Ovary (tissue), 3 donors: ENCODE results near the gene GUCY1A2.

Source experiments
- CTCF ChIP-seq, 3 donors: fragments of 450-650 bp in 2 of 3; fragments of 200-600 bp in 1 of 3; IDR thresholded peaks; one replicate each; pipeline versions ENCODE4 v1.5.1 to v1.8.0; 2016 to 2022; ENCODE audit warnings: antibody characterized with exemption in 3 of 3, mild to moderate bottlenecking in 1 of 3
- POLR2A ChIP-seq: fragments of 450-650 bp; IDR thresholded peaks from one replicate; pipeline ENCODE4 v1.6.1; 2017; ENCODE audit warnings: antibody characterized with exemption, mild to moderate bottlenecking, moderate library complexity
- donor health status: DM: no; HTN: no; CAD: no.

GRCh38 chr11:106770489-106771085 is 247.7 kb downstream of the GUCY1A2 start:
- no peak for TF ChIP-seq POLR2A
- no peak for TF ChIP-seq CTCF (IDR thresholded peaks at IDR 0.05)
